Measurements from ENCODE around the gene RHBDD2.
"Not testable (repeated sequence)": the region's sequence is repeated elsewhere in the genome, so short reads cannot be mapped to it uniquely, and the experiment has no call there.

RHBDD2 gene

GRCh38 chr7:75875113-75876080 lies 3.4 kb upstream of the RHBDD2 start:
- in situ Hi-C loops (cut with MboI; ENCODE audit: low sequenced_read_pairs, unreplicated experiment) = loop anchor here (10.0 kb wide), 1 partner anchor 139 kb away; no protein-coding TSS in a partner anchor
- no peak for DNase-seq (ENCODE audit: low spot score)
- TF ChIP-seq CTCF (IDR thresholded peaks at IDR 0.05; ENCODE audit: borderline replicate concordance, control extremely low read depth, extremely low read depth, insufficient read depth, missing control alignments) = no peak

GRCh38 chr7:75876126-75876881 lies 2.5 kb upstream of the RHBDD2 start:
- in situ Hi-C loops (cut with MboI; ENCODE audit: low sequenced_read_pairs, unreplicated experiment) = loop anchor here (10.0 kb wide), 1 partner anchor 138 kb away; no protein-coding TSS in a partner anchor
- no peak for TF ChIP-seq CTCF (IDR thresholded peaks at IDR 0.05; ENCODE audit: borderline replicate concordance, control extremely low read depth, extremely low read depth, insufficient read depth, missing control alignments)
- DNase-seq (ENCODE audit: low spot score) = no peak

DNA sequence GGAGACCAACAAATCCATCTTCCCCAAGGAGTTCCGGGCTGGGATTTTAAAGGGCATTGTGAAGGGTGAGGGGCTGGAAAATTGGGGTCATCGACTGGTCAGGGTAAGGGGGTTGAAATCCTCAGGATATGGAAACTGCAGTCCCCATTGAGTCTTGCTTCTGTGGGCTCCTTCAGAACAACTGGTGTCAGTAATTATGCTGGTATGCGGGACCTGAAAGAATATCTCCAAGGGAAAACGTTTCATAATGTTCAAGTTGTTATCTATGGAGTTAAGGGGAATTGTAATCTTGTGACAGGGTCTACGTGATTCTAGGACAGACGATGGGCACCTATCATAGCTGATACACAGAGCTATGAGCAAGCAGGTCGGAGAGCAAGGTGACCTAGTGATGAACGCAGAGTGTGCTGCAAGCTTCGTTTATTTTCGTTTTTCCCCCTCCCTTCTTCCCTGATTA lies 494 bp upstream of the RHBDD2 start:
- DNase-seq (ENCODE audit: low spot score) = no peak
- no peak for TF ChIP-seq CTCF (IDR thresholded peaks at IDR 0.05; ENCODE audit: borderline replicate concordance, control extremely low read depth, extremely low read depth, insufficient read depth, missing control alignments)
- in situ Hi-C loops (cut with MboI; ENCODE audit: low sequenced_read_pairs, unreplicated experiment) = loop anchor here (10.0 kb wide), 1 partner anchor 136 kb away; no protein-coding TSS in a partner anchor

- TF ChIP-seq CTCF (IDR thresholded peaks at IDR 0.05; ENCODE audit: borderline replicate concordance, control extremely low read depth, extremely low read depth, insufficient read depth, missing control alignments) = no peak
- DNase-seq (ENCODE audit: low spot score) = no peak
Measured at GRCh38 chr7:75879771-75880184, 944 bp downstream of the RHBDD2 start.

GRCh38 chr7:75880242-75880641 lies 1.4 kb downstream of the RHBDD2 start:
- in situ Hi-C loops (cut with MboI; ENCODE audit: low sequenced_read_pairs, unreplicated experiment) = no loop called here
- DNase-seq (ENCODE audit: low spot score) = no peak
- TF ChIP-seq CTCF (IDR thresholded peaks at IDR 0.05; ENCODE audit: borderline replicate concordance, control extremely low read depth, extremely low read depth, insufficient read depth, missing control alignments) = no peak

More at GRCh38 chr7:75879771-75880184, 944 bp downstream of the RHBDD2 start:
- in situ Hi-C loops (cut with MboI; ENCODE audit: low sequenced_read_pairs, unreplicated experiment) = loop anchor here (10.0 kb wide), 1 partner anchor 135 kb away; no protein-coding TSS in a partner anchor

DNA sequence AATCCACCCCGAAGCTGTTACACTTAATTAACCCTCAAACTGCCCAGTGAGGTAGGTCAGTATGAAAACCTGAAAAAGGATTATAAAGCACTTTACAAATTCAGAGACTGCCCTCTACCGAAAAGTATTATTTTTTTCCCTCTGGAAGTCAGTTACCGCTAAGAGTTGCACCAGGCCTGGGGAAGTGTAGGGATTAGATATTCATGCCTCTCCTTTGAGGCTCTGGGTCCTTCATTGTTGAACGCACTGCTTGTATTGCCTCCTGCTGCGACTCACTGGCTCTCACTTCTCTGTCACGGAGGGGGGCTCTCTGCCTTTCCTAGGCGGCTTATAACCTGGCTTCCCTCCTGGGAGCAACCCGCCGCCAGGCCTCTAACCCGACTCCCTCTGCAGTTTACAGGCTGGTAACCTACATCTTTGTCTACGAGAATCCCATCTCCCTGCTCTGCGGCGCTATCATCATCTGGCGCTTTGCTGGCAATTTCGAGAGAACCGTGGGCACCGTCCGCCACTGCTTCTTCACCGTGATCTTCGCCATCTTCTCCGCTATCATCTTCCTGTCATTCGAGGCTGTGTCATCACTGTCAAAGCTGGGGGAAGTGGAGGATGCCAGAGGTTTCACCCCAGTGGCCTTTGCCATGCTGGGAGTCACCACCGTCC lies 2.7 kb downstream of the RHBDD2 start:
- DNase-seq (ENCODE audit: low spot score) = no peak
- no peak for TF ChIP-seq CTCF (IDR thresholded peaks at IDR 0.05; ENCODE audit: borderline replicate concordance, control extremely low read depth, extremely low read depth, insufficient read depth, missing control alignments)
- in situ Hi-C loops (cut with MboI; ENCODE audit: low sequenced_read_pairs, unreplicated experiment) = no loop called here

GRCh38 chr7:75883265-75883824 lies 4.5 kb downstream of the RHBDD2 start:
- in situ Hi-C loops (cut with MboI; ENCODE audit: low sequenced_read_pairs, unreplicated experiment); DNase-seq (ENCODE audit: low spot score): not testable (repeated sequence)
